ENCODE measurements around the gene GTF3A.
"Not testable (repeated sequence)": the region's sequence is repeated elsewhere in the genome, so short reads cannot be mapped to it uniquely, and the experiment has no call there.

The GTF3A gene

DNA sequence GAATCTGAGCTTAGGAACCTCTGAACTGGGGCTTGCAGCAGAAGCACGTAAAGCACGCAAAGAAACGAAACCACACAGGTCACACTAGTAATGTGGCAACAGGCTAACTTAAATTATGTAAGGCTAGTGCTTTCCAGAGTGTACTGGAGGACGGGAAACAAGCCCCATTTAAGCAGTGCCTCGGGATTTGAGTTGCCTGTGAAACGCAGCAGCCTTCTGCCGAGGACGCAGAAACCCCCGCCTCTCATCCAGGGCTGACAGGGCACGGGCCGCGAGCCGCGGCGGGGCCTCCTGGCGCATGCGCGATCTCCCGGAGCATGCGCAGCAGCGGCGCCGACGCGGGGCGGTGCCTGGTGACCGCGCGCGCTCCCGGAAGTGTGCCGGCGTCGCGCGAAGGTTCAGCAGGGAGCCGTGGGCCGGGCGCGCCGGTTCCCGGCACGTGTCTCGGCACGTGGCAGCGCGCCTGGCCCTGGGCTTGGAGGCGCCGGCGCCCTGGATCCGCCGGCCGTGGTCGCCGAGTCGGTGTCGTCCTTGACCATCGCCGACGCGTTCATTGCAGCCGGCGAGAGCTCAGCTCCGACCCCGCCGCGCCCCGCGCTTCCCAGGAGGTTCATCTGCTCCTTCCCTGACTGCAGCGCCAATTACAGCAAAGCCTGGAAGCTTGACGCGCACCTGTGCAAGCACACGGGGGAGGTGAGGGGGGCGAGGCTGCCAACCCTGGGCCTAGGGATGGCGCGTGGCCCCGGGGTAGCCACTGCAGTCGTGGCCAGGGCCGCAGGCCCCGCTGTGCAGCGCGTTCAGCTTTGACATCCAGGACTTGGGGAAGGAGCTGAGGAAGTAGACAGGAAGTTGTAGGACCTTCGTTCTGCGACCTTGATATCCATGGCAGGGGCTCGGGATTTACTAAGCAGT is at the start of gene GTF3A:
GTF3A (plus strand) TSS at position 374 of the 912 bp plus-strand sequence.
- DNase-seq (ENCODE audit: low spot score): peak; percentile 83

DNA sequence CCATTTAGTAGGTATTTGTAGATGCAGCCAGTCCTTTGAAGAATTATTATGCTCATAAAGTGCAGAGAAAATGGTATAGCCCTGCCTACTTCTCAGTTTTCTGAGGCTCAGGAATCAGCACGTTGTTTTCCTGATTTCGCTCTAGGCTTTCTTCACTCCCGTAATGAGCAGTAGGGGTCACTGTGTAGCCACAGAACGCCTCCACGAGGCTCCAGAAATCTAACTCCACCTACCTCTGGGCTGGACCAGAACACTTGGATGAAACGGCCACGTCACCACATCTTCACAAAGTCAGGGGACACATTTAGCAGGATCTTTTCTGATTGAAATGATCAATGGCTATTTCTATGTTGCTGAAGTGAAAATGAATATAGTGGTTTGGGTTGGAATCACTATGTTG is 49.8 kb upstream of the GTF3A start:
- DNase-seq (ENCODE audit: low spot score): peak; percentile 40

DNA sequence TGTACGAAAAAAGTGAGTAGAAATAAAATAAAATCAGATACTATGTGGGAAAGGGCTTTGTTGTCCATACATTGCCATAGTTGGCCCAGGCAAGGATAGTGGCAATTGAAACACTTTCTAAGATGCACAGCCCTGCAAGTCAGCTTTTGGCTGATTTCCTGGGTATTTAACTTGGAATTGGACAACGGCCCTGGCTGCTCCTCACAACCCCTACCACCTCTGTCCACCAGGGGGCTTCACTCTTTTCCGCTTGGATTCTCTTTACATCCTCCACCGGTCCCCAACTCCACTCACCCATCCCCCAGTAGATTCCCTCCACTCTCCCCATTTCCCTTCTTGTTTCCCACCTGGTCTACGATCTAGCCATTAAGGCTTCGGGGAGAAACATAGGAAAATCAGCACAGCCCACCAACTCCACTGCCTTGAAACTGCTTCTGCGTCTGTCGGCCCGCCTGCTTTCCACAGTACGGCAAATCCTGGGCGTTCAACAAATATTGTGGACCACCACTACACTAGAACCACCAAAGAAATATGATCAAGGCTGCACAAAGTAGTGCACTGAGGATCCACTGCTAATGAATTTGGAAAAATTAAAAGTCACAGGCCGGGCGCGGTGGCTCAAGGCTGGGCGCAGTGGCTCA is 48.6 kb upstream of the GTF3A start:
- DNase-seq (ENCODE audit: low spot score): peak; percentile 37

DNA sequence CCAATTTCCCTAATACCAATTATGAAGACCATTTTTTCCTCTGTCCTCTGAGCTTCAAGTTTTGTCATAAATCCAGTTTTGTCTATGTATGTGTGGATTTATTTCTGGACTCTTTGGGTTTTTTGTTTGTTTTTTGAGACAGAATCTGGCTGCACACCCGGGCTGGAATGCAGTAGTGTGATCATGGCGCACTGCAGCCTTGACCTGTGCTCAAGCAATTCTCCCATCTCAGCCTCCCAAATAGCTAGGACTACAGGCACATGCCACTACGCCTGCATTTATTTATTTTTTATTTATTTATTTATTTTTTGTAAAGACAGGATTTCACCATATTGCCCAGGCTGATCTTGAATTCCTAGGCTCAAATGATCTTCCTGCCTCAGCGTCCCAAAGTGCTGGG is 45.3 kb upstream of the GTF3A start:
- DNase-seq (ENCODE audit: low spot score): no peak

DNA sequence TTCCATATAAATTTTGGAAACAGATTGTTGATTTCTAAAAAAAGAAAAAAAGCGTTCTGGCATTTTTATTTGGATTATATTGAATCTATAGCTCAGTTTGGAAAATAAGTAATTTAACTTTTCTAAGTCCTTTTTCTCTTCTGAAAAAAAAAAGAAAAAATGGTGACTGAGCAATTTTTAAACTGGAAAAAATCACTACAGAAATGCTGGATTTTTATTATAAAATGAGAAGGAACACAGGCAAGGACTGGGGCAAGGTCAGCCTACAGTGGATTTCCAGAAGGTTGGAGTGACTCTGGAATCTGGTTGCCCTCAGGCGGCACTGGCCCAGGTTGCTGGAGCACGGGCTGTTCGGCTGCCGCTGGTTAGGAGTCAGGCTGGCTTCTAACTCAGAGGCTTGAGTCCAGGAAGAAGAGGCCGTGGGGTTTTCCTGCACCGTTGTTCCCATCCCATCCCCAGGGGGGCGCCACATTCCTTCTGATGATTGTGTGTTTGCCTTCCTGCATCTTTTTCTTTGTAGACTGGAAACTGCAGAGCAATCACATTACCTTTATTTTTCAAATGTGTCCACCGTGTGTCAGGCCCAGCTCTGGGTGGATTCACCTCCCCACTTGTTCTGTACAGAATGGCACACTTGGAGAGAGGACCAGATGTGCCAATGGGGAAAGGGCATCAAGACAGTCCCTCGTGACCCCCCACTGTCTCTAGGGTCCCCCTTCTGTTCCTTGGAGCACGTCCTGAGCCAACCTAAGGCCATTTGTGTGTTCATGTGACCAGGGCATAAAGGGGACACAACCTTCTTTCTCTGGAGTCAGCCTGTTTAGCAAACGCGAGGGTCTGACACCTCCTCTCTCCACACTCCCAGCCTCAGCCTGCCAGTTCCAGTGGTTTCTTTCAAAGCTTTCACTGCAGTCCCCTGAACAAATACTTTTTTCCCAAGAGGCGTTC is 44.5 kb upstream of the GTF3A start:
- DNase-seq (ENCODE audit: low spot score): peak; percentile 22

DNA sequence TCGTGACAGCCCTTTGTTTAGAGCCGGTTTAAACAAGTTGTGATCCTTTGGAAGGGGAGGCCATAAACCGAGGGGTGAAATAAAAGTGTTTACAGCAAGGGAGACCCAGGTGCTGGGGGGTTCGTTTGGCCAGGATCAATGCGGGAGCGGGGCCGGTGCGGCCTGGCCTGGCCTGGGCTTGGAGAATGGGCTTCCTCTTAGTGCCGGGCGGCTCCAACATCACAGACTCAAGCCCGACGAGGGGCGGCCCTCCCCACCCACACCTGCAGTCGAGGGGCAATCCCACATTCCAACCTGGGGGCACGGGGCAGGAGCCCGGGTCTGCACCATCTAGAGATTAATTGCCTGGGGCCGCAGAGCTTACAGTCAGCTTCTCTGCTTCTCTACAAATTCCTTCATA is 42.8 kb upstream of the GTF3A start:
- no peak for DNase-seq (ENCODE audit: low spot score)

DNA sequence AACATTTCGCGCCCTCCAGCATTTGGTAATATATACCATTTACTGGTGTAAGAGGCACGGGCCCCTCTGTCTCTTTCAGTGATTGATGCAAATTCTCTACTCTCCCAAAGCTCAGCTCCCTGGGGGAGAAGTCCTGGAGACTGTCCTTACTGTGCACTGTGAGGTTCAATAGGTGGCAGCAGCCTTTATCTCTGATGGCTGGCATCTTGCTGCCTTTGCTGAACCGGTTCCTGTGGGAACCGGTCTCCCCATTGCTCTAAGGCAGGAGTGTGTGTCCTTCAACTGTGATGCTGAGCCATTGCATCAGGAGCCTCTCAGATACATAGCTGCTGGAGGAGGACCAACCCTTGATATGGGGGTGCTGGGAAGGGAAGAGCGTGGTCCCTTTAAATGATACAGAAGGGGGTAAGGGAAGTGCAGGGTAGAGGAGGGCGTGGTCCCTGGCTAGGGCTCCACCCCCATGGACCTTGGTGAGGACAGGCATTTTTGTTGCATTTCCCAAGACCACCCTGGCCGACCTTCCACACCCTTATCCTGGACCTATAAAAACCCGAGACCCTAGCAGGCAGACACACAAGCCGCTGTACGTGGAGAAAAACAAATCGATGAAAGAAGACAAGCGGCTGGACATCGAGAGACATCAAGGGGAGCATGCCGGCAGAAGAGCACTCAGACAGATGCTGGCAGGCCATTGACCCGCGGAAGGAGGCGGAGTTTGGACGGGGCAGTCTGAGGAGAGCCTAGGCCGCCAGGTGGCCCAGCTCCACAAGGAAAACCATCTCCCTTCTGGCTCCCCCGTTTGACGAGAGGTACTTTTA is 41.1 kb upstream of the GTF3A start:
- no peak for DNase-seq (ENCODE audit: low spot score)

DNA sequence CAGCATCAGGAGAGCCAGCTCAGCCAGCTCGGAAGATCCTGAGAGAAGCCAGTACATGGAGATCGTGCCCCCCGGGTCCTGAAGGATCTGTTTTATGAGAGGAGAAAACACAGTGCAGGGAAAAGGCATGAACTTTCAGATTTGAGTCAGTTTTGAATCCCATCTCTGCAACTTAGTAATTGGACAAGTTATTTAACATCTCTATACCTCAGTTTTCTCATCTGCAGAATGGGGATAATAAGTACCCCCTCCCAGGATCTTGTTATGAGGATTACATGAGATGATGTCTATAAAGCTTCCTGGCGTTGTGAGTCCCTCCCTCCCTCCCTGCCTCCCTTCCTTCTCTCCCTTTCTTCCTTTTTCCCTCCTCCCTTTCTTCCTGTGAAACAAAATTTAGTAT is 40.1 kb upstream of the GTF3A start:
- DNase-seq (ENCODE audit: low spot score): no peak

DNA sequence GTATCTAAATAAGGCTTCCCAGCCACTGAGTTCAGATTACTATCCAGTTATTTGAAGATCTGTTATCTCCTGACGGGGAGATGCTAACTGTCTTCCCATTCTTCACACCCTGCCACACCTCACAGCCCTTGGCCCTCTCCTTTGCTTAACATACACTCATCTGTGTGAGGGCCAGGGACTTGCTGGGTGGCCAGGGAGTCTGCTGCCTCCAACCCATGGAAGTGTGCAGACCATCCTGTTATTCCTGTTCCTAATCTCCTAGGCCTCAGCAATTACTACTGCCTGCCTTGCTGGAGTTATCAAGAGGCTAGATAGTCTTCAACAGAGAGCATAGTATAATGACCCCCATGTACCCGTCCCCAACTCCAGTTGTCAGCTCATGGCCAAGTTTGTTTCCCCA is 36.2 kb upstream of the GTF3A start:
- no peak for DNase-seq (ENCODE audit: low spot score)

DNA sequence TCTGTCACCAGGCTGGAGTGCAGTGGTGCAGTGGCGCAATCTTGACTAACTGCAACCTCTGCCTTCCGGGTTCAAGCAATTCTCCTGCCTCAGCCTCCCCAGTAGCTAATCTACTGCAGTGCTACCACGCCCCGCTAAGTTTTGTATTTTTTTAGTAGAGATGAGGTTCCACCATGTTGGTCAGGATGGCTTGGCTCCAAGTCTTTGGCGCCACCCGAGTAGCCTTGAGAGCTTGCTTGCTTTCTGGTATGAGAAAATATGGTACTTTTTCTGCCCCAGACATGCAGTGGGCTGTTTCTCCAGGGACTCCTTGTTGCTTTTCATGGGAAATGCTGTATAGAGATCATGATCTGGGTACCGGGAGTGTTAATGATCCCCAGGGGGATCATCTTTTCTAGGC is 34.5 kb upstream of the GTF3A start:
- no peak for DNase-seq (ENCODE audit: low spot score)

DNA sequence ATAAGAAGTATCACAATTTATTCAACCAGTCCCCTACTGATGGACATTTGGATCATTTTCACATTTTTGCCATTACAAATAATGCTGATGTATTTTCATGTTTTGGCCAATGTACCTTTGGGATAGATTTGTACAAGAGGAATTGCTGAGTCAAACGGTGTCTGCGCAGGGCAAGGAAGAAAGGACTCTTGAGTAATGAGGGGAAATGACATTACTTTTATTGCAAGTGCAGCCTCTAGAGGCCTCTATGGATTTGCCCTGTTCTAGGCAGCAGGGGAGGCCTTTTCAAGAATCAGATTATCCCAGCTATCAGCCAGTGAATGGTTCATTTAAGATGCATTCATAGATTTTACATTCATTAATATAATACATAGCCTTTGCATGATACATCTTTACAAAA is 32.9 kb upstream of the GTF3A start:
- no peak for DNase-seq (ENCODE audit: low spot score)

DNA sequence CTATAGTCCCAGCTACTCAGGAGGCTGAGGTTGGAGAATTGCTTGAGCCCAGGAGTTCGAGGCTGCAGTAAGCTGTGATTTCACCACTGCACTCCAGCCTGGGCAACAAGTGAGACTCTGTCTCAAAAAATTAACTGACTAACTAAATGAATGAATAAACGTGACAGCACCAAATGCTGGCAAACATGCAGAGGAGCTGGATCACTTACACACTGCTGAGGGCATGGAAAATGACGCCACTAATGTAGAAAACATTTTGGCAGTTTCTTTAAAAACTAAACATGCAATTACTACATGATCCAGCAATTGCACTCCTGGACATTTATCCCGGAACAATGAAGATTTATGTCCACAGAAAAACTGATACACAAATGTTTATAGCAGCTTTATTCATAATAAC is 31.3 kb upstream of the GTF3A start:
- DNase-seq (ENCODE audit: low spot score): no peak

DNA sequence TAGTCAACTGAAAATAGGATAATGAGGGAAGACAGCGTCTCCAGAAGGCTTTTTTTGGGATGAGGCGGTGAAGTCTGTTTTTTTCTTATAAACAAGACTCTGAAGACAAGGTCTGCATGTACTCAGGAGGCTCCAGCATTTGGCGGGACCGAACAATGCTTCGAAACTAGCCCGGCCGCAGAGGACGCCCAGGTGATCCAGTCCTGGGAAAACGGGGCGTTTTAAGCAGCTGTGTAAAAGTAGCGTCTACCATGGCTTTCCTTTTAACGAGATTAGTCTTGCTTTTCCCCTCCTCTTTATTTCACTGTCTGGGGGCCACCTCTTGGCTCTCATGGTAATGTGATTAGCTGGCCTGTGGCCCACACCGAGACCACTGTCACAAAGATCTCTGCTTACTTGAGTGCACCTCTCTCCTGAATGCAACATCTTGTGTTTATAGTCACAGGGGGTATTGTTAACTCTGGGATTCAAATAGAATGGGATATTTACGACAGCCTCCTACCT is 29.4 kb upstream of the GTF3A start:
- no peak for DNase-seq (ENCODE audit: low spot score)

DNA sequence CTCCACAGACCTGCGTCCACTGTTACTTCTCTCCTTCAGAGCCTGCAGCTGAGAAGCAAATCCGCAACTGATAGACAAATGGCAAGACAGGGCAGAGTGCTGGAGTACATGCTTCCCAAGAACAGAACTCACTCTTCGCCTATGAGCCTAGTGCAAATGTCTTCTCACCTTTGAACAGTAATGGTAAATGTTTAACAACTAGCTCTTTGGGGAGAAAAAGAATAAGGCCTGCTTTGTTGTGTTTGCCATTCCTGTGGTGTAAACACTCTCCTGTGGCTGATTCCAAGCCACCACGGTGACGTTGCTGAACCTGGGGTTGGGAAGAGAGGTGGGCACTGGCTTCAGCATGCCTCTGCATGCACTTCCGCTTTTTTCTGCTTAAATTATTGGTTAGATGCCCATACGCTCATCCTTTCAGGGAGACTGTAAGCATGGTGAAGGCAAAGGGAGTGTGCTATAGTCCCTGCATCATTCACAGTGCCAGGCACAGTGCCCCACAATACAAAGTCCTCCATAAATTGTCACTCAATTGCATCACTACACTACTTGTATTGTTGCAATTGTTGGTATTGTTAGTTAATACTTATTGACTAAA is 28.1 kb upstream of the GTF3A start:
- DNase-seq (ENCODE audit: low spot score): no peak

DNA sequence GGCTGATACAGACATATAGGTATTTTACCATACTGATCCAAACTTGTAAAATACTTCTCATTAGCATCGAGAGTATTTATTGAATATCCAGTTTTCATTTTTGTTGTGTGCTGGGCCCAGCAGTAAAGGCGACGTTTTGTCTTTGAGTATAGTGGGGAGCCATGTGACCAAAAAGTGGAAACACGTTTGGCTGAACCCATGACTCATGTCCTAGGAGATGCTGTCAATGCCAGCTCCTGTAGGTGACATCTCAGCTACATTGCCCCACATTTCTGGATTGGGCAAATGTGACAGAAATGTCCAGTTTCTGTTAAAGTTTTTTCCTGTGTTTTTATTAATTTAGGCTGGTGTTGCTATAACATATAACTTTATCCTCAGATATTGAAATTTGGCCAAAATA is 26.1 kb upstream of the GTF3A start:
- DNase-seq (ENCODE audit: low spot score): no peak

DNA sequence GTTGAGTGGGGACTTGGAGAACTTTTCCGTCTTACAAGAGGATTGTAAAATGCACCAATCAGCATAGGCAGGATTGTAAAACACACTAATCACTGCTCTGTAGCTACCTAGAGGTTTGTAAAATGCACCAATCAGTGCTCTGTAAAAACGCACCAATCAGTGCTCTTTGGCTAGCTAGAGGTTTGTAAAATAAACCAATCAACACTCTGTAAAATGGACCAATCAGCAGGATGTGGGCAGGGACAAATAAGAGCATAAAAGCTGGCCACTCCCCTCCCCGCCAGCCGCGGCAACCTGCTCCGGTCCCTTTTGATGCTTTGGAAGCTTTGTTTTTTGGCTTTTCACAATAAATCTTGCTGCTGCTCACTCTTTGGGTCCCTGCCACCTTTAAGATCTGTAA is 24.0 kb upstream of the GTF3A start:
- DNase-seq (ENCODE audit: low spot score): not testable (repeated sequence)

DNA sequence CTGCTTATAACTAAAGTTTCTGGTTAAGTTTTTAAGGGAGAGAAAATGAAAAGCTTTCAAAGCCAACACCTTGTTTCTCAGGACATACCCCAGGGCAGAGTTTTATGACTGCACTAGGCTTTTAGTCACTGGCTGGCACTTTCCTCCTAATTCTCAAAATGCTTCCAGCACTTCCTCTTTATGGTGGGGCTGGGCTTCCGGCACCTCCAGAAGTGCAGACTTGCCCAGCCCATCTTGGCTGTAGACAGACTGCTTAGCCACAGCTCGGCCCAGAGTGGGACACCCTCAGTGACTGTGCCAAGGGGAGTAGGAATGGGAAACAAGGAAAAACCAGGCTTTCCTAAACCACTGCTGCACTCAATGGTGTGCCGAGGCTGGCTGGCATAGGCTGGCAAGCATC is 23.2 kb upstream of the GTF3A start:
- DNase-seq (ENCODE audit: low spot score): no peak

DNA sequence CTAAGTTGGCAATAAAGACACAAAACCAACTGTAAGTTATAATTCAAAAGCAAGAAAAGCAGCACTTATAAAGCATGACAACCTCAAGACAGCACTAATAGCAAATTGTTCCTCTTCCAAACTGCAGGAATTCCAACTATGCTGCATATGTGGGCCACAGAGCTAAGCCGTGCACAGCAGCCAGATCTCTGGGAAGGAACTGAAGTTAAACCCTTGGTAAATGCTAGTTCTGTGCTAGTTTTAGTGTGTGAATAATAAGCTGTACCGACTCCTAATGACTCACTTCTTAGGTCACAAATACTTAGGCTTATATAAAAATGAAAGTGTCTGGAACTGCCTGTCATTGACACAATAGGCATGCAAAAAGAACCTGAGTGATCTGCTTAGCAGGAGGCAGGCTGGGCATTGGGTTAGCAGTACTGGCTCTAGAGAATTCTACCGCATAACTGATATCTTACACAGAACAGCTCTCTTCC is 21.2 kb upstream of the GTF3A start:
- DNase-seq (ENCODE audit: low spot score): no peak

DNA sequence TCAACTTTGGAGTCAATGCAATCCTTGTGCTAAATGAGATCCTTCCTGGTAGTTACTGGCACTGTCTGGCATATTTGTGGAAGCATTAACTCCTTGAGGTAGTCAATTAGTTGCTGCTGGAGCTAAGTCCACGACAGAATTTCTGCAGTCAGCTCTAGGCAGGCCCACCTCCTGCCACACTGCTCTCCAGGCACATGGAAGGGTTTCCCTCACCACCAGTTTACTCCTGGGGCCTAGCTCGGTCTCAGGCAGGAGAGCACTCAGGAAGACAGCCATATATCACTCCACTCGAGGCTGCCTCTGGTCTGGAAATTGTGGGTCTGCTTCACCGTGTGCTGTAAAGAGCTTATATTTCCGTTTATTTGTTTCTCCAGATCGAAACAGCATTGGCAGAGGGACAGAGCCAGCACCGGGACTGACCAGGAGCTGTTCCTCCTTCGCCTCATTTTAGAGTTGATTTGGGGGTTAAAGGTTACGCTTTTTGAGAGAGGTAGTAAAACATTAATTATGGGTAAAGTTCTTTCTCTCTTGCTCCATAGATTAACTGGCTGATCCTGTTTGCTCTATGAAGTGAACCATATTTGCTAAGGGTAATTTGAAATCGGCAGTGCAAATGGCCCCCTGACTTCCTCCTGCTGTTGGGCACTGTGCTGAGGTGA is 20.6 kb upstream of the GTF3A start:
- DNase-seq (ENCODE audit: low spot score): no peak

DNA sequence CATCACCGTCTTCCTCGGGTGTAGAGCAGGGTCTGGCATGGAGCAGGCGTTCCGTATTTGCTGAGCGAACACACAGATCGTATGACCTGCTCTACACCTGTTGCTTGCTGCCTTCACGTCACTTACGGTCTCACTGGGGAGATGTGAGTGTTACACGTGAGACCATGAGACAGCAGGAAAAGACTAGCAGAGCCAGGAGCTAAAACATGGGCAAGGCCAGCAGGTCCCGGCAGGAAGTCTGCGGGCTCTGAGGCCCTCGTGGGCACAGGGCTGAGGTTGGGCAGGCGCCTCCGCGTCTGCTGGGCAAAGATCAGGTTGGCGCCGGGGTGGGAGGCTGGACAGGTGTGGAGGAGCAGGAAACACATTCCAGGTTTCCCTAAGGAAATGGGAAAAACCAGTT is 19.7 kb upstream of the GTF3A start:
- no peak for DNase-seq (ENCODE audit: low spot score)

Measured in CD4-positive, alpha-beta T cell treated with Interleukin-6 at 100 ng/mL for 8 hours (primary cell).